HG03457 (cell line): ENCODE measurements around the gene CNPPD1.

Experiments
- ATAC-seq: cut with Tn5 transposase; IDR thresholded peaks from one replicate; pipeline ENCODE4 v1.9.1; 2021; ENCODE audit warnings: moderate number of reproducible peaks; ENCODE audit not compliant: unreplicated experiment

CNPPD1 gene

DNA sequence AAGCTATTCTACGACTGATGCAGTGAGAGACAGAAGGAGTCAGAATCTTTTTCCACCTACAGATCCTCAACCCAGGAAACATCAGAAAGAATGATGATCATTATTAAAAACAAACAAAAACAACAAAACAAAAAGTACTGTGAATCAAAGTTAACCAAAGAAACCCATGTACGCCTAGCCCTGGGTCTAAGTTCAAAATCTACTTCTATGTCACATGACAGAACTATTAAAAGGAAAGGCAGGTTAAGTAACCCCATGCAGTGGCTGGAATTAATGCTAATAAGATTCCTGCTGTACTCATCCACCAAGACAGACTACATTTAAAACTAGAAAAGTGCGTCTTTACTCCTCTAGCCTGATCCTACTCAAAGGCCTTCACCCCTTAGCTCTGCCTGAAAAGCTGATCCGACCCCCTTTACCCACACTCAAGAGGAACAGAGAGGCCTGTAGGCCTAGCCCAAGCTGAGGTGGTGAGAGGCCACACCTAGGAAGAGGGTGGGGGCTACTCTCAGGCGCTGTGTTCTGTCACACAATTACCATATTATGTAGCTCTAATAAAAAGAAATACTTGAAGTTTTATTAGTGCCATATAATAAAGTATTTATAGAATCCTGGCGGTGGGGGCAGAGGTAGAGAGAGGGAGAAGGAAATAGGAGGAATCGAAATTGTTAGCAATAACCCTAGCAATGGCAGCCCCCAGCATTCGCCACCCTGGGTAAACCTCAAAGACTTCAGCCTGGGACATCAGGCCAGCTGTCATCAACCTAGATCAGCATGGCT, 53.2 kb downstream of the CNPPD1 start:
- ATAC-seq = no peak

DNA sequence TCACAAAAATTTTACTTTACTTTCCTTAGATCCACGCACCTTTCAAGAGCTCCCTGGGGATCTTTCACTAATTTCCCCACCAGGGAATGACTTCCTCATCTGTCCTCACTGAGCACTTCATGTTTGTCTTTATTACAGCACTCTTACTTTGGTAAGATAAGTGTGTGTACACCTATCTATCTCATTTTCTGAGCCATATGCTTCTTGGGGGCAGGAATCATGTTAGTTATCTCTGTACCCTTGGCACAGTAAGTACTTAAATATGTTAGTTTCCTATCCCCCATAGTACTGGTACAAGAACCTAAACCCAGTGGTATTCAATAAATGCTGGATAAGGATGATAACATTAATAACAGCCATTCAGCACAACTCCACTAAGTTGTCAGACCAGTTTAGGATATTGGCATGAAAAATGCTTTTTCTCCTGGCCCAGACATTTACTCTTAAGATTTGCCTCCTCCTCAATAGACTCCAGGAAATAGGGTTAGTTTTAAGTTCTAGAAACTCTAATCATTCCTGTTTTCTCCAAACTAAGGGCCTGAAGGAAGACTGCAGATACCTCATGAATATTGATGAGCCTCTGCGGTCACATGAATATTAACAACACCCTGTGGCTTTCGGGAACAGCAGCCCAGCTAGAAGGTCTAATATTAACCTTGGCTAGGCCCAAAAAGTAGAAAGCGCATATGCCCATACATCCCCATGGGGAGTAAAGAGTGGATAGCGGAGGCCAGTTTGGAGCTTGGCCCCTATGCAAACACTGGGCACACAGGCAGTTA, 54.3 kb downstream of the CNPPD1 start:
- ATAC-seq = no peak
